ENCODE results near the gene TGFBR1.

DNA sequence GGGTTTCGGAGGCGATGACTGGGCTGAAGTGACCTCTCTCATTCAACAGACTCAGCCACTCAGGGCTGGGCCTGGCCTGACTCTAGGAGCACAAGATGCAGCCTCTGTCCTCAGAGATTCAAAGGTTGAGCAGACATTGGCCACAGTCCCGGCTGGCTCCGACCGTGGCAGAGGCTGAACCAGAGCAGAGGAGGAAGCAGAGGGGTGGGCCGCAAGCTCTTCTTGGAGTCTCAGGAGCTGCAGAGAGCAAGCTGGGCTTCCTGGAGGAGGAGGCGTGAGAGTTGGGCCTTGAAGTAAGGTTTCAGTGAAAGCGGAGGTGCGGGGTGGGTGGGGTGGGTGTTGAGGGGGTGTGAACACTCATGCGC lies 79.2 kb downstream of the TGFBR1 start:
- TF ChIP-seq, protein P1, sequence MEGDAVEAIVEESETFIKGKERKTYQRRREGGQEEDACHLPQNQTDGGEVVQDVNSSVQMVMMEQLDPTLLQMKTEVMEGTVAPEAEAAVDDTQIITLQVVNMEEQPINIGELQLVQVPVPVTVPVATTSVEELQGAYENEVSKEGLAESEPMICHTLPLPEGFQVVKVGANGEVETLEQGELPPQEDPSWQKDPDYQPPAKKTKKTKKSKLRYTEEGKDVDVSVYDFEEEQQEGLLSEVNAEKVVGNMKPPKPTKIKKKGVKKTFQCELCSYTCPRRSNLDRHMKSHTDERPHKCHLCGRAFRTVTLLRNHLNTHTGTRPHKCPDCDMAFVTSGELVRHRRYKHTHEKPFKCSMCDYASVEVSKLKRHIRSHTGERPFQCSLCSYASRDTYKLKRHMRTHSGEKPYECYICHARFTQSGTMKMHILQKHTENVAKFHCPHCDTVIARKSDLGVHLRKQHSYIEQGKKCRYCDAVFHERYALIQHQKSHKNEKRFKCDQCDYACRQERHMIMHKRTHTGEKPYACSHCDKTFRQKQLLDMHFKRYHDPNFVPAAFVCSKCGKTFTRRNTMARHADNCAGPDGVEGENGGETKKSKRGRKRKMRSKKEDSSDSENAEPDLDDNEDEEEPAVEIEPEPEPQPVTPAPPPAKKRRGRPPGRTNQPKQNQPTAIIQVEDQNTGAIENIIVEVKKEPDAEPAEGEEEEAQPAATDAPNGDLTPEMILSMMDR (IDR thresholded peaks at IDR 0.05): no peak
- no peak for TF ChIP-seq EZH2 (IDR thresholded peaks at IDR 0.05)
